RWPE1 (cell line): ENCODE measurements around the gene SCARF1.
A peak's percentile ranks its signal among the peaks of the same experiment; 100 is the strongest.

Source experiments
- CTCF ChIA-PET: fragments of 350-600 bp; sonication (Branson Sonifier 250); formaldehyde crosslinking; extraction: SDS; loops from one replicate; lab custom pipeline; 2021; lab: Yijun Ruan, JAX
- POLR2A ChIA-PET: fragments of 400-600 bp; formaldehyde crosslinking; extraction: SDS; loops from one replicate; lab custom pipeline; 2020; ENCODE audit warnings: antibody characterized with exemption; ENCODE audit not compliant: low non-redundant PET; lab: Yijun Ruan, JAX
- DNase-seq: peaks from one replicate; pipeline ENCODE4 v3.0.0; 2012; ENCODE audit warnings: low spot score
- H3K27ac ChIP-seq: fragments of 450-650 bp; 2 replicates; pipeline ENCODE4 v1.5.1; 2017
- TF ChIP-seq, protein P1 (sequence below): fragments of 450-650 bp; conservative IDR thresholded peaks from 2 replicates; pipeline ENCODE4 v1.5.1; 2017; ENCODE audit warnings: low read depth, mild to moderate bottlenecking

Gene SCARF1

DNA sequence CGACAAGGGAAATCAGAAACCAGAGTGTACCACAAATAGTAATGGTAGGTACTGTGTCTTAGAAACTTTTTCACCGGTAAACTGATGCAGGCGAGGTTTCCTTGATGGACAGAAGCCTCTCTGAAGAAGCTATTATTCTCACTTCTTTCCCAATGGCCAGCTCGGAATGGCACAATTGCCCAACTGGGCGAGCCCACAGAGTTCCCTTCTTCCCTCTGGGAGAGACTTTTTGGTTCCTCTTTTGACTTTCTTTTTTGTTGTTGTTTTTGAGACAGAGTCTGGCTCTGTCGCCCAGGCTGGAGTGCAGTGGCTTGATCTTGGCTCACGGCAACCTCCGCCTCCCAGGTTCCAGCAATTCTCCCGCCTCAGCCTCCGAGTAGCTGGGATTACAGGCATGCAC lies 33.8 kb downstream of the SCARF1 start:
- H3K27ac ChIP-seq: 0 out of 2 replicates have a peak overlapping the region, but pooled peaks have one; percentile 21
- CTCF ChIA-PET: interaction anchor here (0.6 kb wide), 1 partner anchor 352 kb away, joined by 3 read pairs; no protein-coding TSS in a partner anchor
- TF ChIP-seq, protein P1, sequence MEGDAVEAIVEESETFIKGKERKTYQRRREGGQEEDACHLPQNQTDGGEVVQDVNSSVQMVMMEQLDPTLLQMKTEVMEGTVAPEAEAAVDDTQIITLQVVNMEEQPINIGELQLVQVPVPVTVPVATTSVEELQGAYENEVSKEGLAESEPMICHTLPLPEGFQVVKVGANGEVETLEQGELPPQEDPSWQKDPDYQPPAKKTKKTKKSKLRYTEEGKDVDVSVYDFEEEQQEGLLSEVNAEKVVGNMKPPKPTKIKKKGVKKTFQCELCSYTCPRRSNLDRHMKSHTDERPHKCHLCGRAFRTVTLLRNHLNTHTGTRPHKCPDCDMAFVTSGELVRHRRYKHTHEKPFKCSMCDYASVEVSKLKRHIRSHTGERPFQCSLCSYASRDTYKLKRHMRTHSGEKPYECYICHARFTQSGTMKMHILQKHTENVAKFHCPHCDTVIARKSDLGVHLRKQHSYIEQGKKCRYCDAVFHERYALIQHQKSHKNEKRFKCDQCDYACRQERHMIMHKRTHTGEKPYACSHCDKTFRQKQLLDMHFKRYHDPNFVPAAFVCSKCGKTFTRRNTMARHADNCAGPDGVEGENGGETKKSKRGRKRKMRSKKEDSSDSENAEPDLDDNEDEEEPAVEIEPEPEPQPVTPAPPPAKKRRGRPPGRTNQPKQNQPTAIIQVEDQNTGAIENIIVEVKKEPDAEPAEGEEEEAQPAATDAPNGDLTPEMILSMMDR: no peak
- no peak for DNase-seq
- POLR2A ChIA-PET: no interaction called here

DNA sequence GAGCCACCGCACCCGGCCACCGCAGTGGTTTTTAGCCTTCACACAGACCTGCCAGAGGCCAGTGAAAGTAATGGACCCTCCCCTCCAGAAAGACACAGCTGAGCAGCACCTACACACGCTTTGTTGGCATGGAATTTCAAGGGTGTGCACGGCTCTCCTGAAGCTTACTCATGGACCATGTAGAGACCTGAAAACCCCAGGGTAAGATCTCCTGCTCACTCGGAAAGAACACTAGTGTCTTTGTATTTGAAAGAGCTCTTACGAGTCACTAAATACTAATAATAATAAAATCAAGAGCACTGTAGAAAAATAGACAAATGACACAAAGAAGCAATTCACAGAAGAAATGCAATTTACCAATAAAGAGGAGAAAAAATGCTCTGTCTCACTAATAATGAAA lies 36.9 kb downstream of the SCARF1 start:
- DNase-seq: no peak
- H3K27ac ChIP-seq: no peak overlapping the region
- CTCF ChIA-PET: interaction anchor here (1.2 kb wide), 1 partner anchor 34 kb away, joined by 4 read pairs; no protein-coding TSS in a partner anchor
- TF ChIP-seq, protein P1: no peak
- POLR2A ChIA-PET: no interaction called here

DNA sequence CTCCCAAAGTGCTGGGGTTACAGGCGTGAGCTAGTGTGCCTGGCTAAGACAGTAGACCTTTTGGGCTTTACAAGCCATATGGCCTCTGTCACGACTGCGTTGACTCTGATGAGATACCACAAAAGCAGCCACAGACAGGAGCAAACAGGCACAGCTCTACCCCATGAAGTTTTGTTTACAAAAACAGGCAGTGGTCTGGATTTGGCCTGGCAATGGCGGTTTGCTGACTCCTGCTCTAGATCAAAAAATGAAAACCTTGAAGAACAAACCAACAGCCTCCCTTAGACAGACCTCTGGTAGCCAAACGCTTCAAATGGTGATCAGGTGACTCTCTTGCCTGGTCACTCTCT lies 37.6 kb downstream of the SCARF1 start:
- peak overlapping the region; percentile 29; the same call in 1 of the 2 replicates for H3K27ac ChIP-seq
- DNase-seq: no peak
- POLR2A ChIA-PET: interaction anchor here (0.5 kb wide), 1 partner anchor 1999 kb away, joined by 3 read pairs; no protein-coding TSS in a partner anchor
- TF ChIP-seq, protein P1: no peak
- CTCF ChIA-PET: interaction anchor here (1.2 kb wide), 1 partner anchor 34 kb away, joined by 4 read pairs; no protein-coding TSS in a partner anchor

DNA sequence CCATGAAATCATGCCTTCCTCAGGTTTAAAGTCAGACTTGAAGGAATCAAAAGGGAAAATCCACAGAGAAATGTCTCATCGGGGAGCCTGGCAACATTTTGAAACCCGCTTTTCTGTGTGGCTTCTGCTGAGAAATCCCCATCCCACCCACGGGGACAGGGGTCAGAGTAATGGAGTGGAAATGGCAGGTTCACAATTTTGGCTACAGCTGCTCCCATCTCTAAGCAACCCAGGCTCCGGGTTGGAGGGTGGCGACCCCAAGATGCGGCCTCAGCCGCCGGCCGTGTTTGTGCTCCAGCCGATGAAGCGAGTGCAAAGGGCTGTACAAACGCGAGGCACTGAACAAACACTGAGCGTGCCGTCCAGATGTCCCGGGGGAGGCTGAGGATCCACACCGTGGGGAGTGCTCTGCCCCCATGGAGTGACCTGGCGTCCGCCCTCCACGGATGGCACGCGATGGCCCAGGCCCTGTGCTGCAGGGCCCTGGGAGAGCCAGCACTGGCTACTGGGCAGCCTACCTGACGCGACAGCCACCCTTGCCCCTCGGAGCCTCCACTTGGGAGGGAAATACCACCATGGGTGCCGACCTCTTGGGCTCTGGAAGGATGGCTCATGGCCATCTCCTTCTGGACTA lies 39.1 kb downstream of the SCARF1 start:
- TF ChIP-seq, protein P1: no peak
- no peak overlapping the region; the same call in 1 of the 2 replicates for H3K27ac ChIP-seq
- DNase-seq: no peak
- POLR2A ChIA-PET: no interaction called here
- CTCF ChIA-PET: interaction anchor here (1.3 kb wide), 1 partner anchor 24 kb away, joined by 4 read pairs; no protein-coding TSS in a partner anchor

DNA sequence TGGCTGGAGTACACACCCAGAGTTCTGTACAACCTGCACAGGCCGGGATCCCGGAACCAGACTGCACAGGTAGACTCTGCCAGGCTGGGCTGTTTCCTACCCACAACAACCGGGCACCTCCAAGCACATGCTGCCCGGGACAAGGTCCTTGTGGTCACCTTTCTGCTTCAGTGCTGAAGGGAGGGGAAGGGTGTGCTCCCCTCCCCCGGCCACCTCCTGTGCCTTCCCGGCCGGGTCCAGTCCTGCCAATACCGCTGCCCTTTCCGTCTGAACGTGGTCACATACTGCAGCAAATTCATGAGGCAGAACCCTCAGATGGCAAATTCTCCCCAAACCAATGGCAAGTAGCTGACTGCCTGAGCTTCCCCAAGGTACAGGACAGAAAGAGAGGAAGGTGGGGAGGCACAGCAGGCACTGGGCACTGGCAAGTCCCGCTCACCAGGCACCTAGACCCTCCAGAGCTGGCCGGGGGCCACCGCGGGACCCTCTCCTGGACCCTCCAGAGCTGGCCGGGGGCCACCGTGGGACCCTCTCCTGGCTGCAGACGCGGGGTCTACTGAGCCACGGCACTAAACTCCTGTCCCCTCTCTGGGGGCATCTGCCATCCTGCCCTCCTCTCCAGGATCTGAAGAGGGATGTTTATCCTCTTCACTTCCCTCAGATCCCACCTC lies 39.7 kb downstream of the SCARF1 start:
- no peak overlapping the region for H3K27ac ChIP-seq
- CTCF ChIA-PET: interaction anchor here (1.3 kb wide), 1 partner anchor 24 kb away, joined by 4 read pairs; no protein-coding TSS in a partner anchor
- POLR2A ChIA-PET: no interaction called here
- DNase-seq: no peak
- TF ChIP-seq, protein P1: no peak

DNA sequence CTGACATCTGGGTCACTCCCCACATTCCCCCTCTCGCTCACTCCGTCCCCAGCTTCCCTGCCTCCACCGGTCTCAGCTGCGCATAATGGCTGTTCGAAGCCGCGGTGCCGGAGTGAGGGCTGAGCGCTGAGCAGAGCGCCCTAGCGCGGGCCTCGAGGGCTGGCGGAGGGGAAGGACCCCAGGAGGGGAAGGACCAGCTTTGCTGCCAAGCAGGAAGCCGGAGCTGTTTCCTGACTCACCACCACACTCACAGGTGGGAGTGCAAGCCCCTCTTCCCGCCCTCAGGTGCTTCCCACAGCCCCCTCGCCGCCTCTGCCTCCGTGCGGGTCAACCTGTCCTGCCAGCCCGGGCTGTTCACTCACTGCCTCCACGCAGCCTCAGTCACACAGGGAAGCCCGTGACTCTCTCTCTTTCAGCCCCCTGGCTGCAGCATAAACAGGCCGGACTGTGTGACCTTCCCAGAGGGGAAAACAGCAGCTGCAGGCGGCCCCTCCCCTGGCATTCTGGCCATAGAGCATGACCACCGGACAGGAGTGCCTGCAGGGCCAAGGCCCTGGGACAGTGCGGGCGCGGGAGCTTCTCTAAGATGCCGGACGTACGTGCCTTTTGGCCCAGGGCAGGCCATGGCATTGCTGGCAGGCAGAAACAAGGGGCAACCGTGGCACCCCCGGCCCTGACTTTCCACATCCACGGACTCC lies 40.6 kb downstream of the SCARF1 start:
- POLR2A ChIA-PET: no interaction called here
- TF ChIP-seq, protein P1: no peak
- CTCF ChIA-PET: interaction anchor here (1.3 kb wide), 1 partner anchor 25 kb away, joined by 4 read pairs; no protein-coding TSS in a partner anchor
- no peak overlapping the region for H3K27ac ChIP-seq
- DNase-seq: no peak
